Activated B cell treated with CpG ODN at 0.5 μM for 24 hours (primary cell): Measurements from ENCODE around the gene SERAC1. TPM values are rescaled to one million over a fixed set of nuclear protein-coding genes. Genes with fewer than 3 reads are reported as not detected.

ENCODE experiments used
- ATAC-seq: fragments of 200-7000 bp; cut with Tn5 transposase; one replicate; pipeline ENCODE4 v1.10.0; 2021; ENCODE audit warnings: low read depth, mild to moderate bottlenecking, moderate library complexity
- CTCF ChIA-PET: fragments of 350-600 bp; sonication (Branson Sonifier 250); formaldehyde crosslinking; loops from one replicate; lab custom pipeline; 2021; ENCODE audit warnings: antibody characterized with exemption; lab: Charles Lee
- POLR2A ChIA-PET: fragments of 350-600 bp; sonication (Branson Sonifier 250); formaldehyde crosslinking; loops from one replicate; lab custom pipeline; 2021; ENCODE audit warnings: antibody characterized with exemption; lab: Charles Lee
- DNase-seq: peaks from one replicate; pipeline ENCODE4 v3.0.0; 2022
- H3K27ac Mint-ChIP-seq: one replicate; pipeline ENCODE4 v1.8.0; 2020; ENCODE audit warnings: mixed read lengths
- H3K27me3 Mint-ChIP-seq: one replicate; pipeline ENCODE4 v1.8.0; 2021; ENCODE audit warnings: mixed read lengths
- H3K36me3 Mint-ChIP-seq: one replicate; pipeline ENCODE4 v1.8.0; 2021; ENCODE audit warnings: low read depth, mixed read lengths
- H3K4me1 Mint-ChIP-seq: one replicate; pipeline ENCODE4 v1.8.0; 2021; ENCODE audit warnings: mixed read lengths
- H3K4me3 Mint-ChIP-seq: one replicate; pipeline ENCODE4 v1.8.0; 2020; ENCODE audit warnings: mild to moderate bottlenecking, mixed read lengths
- H3K9me3 Mint-ChIP-seq: one replicate; pipeline ENCODE4 v1.8.0; 2020; ENCODE audit warnings: mixed read lengths
- intact Hi-C: fragments of 100-400 bp; cut with micrococcal nuclease; formaldehyde crosslinking; loops from one replicate; pipeline ENCODE4 v1.15.1; 2024
- total RNA-seq: library from RNA; stranded (reverse); gene quantifications from 2 replicates; pipeline ENCODE4 v1.2.3, GENCODE V29; 2022
- TF ChIP-seq, protein P1 (sequence below): fragments of 200-600 bp; IDR thresholded peaks from one replicate; pipeline ENCODE4 v1.8.0; 2022; ENCODE audit warnings: antibody characterized with exemption, mild to moderate bottlenecking

The SERAC1 gene
- total RNA-seq, 1 donor from 2014 or later: 3.0 TPM

DNA sequence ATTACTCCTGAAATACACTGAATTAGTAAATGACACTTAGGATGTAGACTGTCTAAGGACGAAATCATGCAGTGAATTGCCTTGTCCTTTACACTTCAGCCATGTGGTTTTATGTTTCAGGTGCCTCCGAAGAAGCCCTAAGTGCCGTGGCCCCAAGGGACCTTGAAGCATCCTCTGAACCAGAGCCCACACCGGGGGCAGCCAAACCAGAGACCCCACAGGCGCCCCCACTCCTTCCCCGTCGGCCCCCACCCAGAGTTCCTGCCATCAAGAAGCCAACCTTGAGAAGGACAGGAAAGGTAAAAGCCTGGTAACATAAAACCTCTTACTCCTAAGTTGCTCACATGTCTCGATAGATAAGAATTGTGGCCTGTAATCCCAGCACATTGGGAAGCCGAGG is 75.3 kb downstream of the SERAC1 start:
- ChIA-PET POLR2A (no interaction called here), CTCF (no interaction called here)
- Mint-ChIP-seq H3K4me1 (no peaks in the 10 kb centered on the region), H3K9me3 (no peaks in the 10 kb centered on the region), H3K4me3 (no peak overlapping the region), H3K36me3 (peaks cover 80% of the 10 kb centered on the region), H3K27me3 (no peaks in the 10 kb centered on the region), H3K27ac (no peak overlapping the region)
- TF ChIP-seq, protein P1, sequence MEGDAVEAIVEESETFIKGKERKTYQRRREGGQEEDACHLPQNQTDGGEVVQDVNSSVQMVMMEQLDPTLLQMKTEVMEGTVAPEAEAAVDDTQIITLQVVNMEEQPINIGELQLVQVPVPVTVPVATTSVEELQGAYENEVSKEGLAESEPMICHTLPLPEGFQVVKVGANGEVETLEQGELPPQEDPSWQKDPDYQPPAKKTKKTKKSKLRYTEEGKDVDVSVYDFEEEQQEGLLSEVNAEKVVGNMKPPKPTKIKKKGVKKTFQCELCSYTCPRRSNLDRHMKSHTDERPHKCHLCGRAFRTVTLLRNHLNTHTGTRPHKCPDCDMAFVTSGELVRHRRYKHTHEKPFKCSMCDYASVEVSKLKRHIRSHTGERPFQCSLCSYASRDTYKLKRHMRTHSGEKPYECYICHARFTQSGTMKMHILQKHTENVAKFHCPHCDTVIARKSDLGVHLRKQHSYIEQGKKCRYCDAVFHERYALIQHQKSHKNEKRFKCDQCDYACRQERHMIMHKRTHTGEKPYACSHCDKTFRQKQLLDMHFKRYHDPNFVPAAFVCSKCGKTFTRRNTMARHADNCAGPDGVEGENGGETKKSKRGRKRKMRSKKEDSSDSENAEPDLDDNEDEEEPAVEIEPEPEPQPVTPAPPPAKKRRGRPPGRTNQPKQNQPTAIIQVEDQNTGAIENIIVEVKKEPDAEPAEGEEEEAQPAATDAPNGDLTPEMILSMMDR: no peak
- DNase-seq (no peak), ATAC-seq (no peak)
- intact Hi-C loops: no loop called here

GRCh38 chr6:158087224-158087867 is 80.7 kb downstream of the SERAC1 start:
- Mint-ChIP-seq H3K4me3 (no peak overlapping the region), H3K27me3 (no peaks in the 10 kb centered on the region), H3K27ac (no peak overlapping the region), H3K9me3 (no peaks in the 10 kb centered on the region), H3K4me1 (peaks cover 5% of the 10 kb centered on the region), H3K36me3 (peaks cover 83% of the 10 kb centered on the region)
- ChIA-PET POLR2A (no interaction called here), CTCF (no interaction called here)
- no peak for DNase-seq
- intact Hi-C loops: no loop called here
- TF ChIP-seq, protein P1: no peak
- ATAC-seq: no peak

DNA sequence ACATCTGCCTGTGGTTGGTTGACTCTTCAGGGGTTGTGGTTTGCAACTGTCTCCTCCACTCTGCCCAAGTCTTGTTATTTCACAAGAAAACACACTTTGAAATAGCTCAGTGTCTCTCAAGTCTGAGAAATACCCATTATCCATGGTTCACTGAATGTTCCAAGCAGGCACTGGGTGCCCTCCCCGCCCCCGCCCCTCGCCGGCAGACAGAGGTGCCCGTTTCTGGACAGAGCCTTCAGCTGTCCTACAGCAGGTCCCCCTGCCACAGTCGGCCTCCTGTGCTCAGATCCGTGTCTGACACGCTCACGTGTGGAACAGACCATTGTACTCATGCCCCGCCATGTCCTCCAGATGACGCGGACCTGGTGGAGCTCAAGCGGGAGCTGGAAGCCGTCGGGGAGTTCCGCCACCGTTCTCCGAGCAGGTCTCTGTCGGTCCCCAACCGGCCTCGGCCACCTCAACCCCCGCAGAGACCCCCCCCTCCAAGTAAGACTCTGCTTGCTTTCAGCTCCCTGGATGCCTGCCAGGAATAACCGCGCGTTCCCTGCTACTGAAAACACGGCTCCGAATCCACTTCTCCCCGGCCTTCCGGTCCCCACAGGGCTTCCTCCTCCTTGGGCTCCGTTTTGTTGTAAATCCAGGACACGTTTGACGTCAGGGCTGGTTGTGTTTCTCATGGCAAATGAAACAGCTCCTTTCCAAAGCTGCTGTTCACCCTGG is 81.4 kb downstream of the SERAC1 start:
- TF ChIP-seq, protein P1: no peak
- H3K27ac Mint-ChIP-seq: no peak overlapping the region
- H3K4me1 Mint-ChIP-seq: peaks cover 5% of the 10 kb centered on the region
- H3K9me3 Mint-ChIP-seq: no peaks in the 10 kb centered on the region
- intact Hi-C loops: no loop called here
- POLR2A ChIA-PET: interaction anchor here (0.9 kb wide), 1 partner anchor 60 kb away, joined by 3 read pairs; no protein-coding TSS in a partner anchor
- H3K27me3 Mint-ChIP-seq: no peaks in the 10 kb centered on the region
- ATAC-seq (peak; percentile 40), DNase-seq (no peak)
- H3K36me3 Mint-ChIP-seq: peaks cover 80% of the 10 kb centered on the region
- CTCF ChIA-PET: no interaction called here
- H3K4me3 Mint-ChIP-seq: no peak overlapping the region

DNA sequence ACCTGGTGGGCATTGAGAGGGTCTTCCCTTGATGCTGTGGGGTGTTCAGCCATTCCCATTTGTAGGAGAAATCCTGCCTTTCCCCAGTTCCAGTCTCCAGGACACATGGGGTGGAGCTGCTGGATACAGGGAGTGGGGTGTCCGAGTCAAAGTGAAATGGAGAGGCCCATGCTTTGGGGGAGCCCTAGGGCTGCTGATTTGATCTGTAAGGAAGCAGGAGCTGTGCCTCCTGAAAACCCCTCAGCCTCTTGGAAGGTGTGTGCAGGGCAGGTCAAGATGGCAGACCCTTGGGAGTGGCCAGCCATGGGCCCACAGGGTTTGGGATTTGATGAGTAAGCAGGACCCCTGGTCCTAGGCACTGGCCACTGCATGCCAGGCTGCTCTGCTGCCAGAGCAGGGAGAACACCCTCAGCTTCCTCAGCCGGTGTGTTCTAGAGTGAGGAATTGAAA is 82.0 kb downstream of the SERAC1 start:
- H3K4me1 Mint-ChIP-seq: peaks cover 5% of the 10 kb centered on the region
- H3K36me3 Mint-ChIP-seq: peaks cover 82% of the 10 kb centered on the region
- TF ChIP-seq, protein P1: no peak
- ChIA-PET POLR2A (interaction anchor here (0.6 to 0.9 kb wide), 2 partner anchors 60 to 122 kb away, joined by 3 to 4 read pairs; no protein-coding TSS in a partner anchor), CTCF (no interaction called here)
- no peak overlapping the region for H3K27ac Mint-ChIP-seq
- H3K27me3 Mint-ChIP-seq: no peaks in the 10 kb centered on the region
- no peak for DNase-seq
- intact Hi-C loops: no loop called here
- H3K9me3 Mint-ChIP-seq: no peaks in the 10 kb centered on the region
- no peak for ATAC-seq
- H3K4me3 Mint-ChIP-seq: no peak overlapping the region
